Bronchial epithelial cell (primary cell): ENCODE data around the gene SOX13. TPM values are rescaled to one million over a fixed set of nuclear protein-coding genes. Genes with fewer than 3 reads are reported as not detected.

Experiments
- DNase-seq: peaks from one replicate; pipeline ENCODE4 v3.0.0-alpha.2; 2010; ENCODE audit warnings: low read depth
- FAIRE-seq: peaks from 2 replicates; lab custom pipeline; 2011; peaks lifted over from hg19 to GRCh38; lab: Jason Lieb, UNC
- H3K27me3 ChIP-seq: 2 replicates; pipeline ENCODE4 v1.5.1; 2011; ENCODE audit warnings: low read length; ENCODE audit not compliant: control insufficient read depth, insufficient read depth
- H3K36me3 ChIP-seq: 2 replicates; pipeline ENCODE4 v1.5.1; 2011; ENCODE audit warnings: low read length; ENCODE audit not compliant: control insufficient read depth, insufficient read depth
- H3K4me3 ChIP-seq: 2 replicates; pipeline ENCODE4 v1.5.1; 2011; ENCODE audit warnings: mild to moderate bottlenecking, low read depth, low read length, control low read depth
- total RNA-seq: library from RNA; depleted of rRNA; stranded (reverse); fragments of >200 nt; gene quantifications from 2 replicates; pipeline ENCODE4 v1.2.1, GENCODE V29; 2014
- TF ChIP-seq, protein P1 (sequence below): IDR thresholded peaks from 2 replicates; pipeline ENCODE4 v1.5.1; 2011; ENCODE audit warnings: mild to moderate bottlenecking, moderate library complexity, low read length, control low read depth, inconsistent platforms; ENCODE audit not compliant: insufficient read depth, severe bottlenecking

Gene SOX13
- total RNA-seq: 3.2 and 8.8 TPM in 2 replicates

DNA sequence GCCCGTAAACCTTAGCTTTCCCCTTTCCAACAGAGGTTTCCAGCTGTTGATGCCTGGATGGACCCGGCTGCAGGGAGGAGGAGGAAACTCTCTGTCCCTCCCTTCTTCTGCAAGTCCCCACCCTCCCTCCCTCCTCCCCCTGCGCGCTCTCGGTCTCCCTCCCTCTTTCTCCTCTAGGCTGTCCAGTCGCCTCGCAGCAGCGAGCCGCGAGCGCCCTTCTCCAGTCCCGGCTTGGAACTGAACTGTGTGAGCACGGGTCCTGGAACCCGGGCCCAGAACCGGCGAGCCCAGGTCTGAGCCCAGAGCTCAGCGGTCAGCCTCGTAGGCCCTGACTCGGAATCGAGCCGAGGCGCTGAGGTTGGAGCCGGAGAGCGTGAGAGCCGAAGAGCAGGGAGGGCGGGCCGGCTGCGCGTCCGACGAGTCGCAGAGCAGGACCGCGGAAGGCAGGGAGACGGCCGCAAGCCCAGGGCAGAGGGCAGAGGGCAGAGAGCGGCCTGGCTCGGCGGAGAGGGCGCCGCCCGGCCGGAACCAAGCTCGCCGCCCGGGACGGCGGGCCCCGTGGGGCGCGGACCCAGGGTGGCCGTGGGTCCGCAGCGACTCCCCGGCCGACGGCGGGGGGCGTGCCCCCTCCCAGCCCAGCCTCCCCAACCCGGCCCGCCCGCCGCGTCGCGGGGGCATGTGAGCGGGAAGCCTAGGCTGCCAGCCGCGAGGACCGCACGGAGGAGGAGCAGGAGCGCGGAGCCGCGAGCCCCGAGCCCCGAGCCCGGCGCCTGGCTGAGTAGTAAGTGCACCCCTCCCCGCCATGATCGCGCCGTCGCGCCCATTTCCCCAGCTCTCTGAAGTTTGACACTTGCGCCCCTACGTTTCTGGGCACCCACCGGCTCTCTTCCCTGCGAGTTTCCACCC is at the start of gene SOX13:
Gene SOX13 (plus strand): TSS at position 185 of the 906 bp plus-strand sequence. CDS start 39,801 bp downstream, outside the sequence.
- H3K4me3 ChIP-seq: peak within 1 kb of the TSS; percentile 88
- FAIRE-seq (no peak), DNase-seq (peak; percentile 75)
- H3K36me3 ChIP-seq: no peaks in the 10 kb centered on the region
- TF ChIP-seq, protein P1, sequence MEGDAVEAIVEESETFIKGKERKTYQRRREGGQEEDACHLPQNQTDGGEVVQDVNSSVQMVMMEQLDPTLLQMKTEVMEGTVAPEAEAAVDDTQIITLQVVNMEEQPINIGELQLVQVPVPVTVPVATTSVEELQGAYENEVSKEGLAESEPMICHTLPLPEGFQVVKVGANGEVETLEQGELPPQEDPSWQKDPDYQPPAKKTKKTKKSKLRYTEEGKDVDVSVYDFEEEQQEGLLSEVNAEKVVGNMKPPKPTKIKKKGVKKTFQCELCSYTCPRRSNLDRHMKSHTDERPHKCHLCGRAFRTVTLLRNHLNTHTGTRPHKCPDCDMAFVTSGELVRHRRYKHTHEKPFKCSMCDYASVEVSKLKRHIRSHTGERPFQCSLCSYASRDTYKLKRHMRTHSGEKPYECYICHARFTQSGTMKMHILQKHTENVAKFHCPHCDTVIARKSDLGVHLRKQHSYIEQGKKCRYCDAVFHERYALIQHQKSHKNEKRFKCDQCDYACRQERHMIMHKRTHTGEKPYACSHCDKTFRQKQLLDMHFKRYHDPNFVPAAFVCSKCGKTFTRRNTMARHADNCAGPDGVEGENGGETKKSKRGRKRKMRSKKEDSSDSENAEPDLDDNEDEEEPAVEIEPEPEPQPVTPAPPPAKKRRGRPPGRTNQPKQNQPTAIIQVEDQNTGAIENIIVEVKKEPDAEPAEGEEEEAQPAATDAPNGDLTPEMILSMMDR: peak; percentile 27
- H3K27me3 ChIP-seq: no peaks in the 10 kb centered on the region

DNA sequence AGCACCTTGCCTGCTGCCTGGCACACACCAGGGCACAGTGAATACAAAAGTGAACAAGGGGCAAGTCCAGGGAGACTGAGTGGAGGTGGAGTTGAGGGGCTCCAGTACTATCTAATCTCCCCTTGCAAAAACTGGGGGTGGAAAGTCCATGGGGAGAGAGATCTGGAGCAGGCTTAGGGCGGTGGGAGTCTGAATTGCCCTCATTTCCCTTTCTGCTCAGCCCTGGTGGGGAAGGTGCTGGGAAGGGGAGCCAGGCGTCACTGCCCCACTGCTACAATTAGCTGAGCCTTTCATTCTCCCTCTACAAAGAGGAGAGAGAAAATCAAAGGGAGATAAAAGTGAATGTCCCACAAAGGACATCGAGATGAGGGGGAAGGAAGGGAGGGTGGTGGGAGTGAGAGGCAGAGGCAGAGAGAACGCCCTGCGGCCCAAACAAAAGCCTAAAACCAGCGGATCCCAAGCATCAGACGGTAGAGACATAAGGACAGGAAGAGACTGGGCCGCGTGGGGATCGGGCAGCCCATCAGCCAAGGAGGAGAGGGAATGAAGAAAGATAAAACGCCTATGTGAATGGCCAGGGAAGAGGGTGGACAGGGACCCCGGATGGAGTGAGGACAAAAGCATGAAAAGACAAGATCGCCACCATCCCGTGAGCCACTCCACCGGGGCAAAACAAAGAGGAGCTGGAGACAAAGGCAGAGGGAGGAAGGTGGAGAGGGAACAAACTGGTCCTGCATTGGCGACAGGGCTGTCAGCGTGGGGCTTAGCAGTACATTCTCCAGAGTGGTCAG is 46.8 kb upstream of the SOX13 start:
- TF ChIP-seq, protein P1: no peak
- no peaks in the 10 kb centered on the region for H3K36me3 ChIP-seq
- no peak overlapping the region for H3K4me3 ChIP-seq
- DNase-seq (no peak), FAIRE-seq (no peak)
- peaks cover 5% of the 10 kb centered on the region for H3K27me3 ChIP-seq

DNA sequence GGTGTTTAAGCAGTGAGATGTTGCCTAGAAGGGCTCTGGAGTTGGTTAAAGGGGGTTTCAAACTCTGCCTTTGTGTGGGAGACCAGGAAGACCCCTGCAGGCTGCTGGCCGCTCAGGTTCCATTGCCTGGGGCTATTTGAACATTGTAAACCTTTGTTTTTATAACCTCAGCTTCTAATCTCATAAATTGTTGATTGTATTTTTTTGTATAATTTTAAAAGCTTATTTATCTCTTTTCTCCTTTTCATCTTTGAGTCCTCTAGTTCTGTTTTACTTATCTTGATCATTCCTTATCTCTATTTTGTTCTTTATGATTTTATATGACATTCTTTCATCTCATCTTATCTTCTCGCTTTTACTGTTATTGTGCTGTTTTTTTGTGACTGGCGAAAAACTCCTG is 45.5 kb upstream of the SOX13 start:
- TF ChIP-seq, protein P1: no peak
- DNase-seq: no peak
- Histone ChIP-seq H3K4me3 (no peak overlapping the region), H3K36me3 (no peaks in the 10 kb centered on the region), H3K27me3 (peaks cover 4% of the 10 kb centered on the region)
- FAIRE-seq: no peak

DNA sequence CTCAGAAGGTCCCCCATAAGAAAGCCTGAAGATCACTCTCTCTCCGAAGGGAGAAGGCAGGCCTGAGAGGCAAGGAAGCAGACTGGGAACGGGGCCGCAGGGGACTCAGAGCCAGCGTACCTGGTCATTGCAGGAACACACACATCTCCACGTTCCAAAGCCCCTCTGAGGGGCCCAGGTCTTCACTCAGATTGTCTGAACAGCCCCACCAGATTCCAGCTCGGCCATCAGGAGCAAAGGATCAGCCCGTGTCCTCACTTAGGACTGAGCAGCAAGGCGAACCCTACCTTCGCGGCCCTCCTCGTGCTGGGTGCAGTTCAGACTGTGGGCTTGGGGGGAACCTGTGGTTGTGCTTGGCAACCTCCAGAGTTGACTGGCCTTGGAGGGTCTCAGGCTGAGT is 43.9 kb upstream of the SOX13 start:
- Histone ChIP-seq H3K36me3 (no peaks in the 10 kb centered on the region), H3K27me3 (peaks cover 4% of the 10 kb centered on the region), H3K4me3 (no peak overlapping the region)
- TF ChIP-seq, protein P1: no peak
- no peak for DNase-seq
- FAIRE-seq: no peak

DNA sequence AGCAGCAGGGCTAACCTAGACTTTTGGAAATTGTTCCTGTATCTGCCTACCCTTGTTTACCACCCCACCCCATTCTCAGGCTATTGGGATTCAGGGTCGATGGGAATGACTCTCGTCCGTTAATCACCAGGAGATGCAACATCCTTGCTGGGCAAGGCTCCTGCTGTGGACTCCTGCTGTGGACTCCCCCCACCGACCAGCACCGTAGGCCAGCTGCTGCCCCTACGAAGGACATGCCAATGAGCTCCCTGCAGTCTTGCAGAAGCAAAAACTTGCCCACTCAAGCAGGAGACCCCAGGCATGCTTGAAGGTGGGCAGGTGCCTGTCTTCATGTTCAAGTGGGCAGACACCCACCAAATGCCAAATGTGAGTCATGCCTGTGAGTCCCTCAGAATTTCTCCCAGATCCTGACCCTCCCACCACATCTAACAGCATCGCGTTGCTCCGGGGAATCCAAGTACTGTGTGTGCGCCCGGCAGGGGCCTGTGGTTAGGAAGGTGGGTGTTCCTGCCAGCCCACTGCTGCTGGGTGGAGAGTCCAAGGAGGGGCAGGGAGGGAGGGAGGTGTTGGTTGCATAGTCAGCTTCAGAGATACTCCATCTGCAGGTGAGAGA is 41.7 kb upstream of the SOX13 start:
- FAIRE-seq (no peak), DNase-seq (no peak)
- TF ChIP-seq, protein P1: no peak
- Histone ChIP-seq H3K36me3 (no peaks in the 10 kb centered on the region), H3K4me3 (no peak overlapping the region), H3K27me3 (peaks cover 4% of the 10 kb centered on the region)
